Gastrocnemius medialis (tissue), 4 donors: ENCODE data around the gene TFEB.

Experiments
- CTCF ChIP-seq, 5 experiments: fragments of 450-650 bp in 3 of 5; fragments of 200-600 bp in 2 of 5; sonication (generic) in 2 of 5; IDR thresholded peaks in 4 of 5; conservative IDR thresholded peaks in 1 of 5; 1 replicate in 4 of 5; 2 replicates in 1 of 5; pipeline ENCODE4 v1.5.1; 2016 to 2019; ENCODE audit warnings: antibody characterized with exemption in 5 of 5, mild to moderate bottlenecking in 3 of 5, moderate library complexity in 3 of 5
- POLR2A ChIP-seq, 2 donors: fragments of 450-650 bp; IDR thresholded peaks; one replicate each; pipeline ENCODE4 v1.6.1; 2017; ENCODE audit warnings: antibody characterized with exemption in 2 of 2, mild to moderate bottlenecking in 2 of 2, moderate library complexity in 2 of 2

GRCh38 chr6:41778895-41779294 lies 43.5 kb upstream of the TFEB start:
- TF ChIP-seq CTCF (IDR thresholded peaks at IDR 0.05 in 4 of 5, conservative IDR thresholded peaks at IDR 0.05 in 1 of 5) = no peak
- no peak for TF ChIP-seq POLR2A (IDR thresholded peaks at IDR 0.05)
